Osteocyte (in vitro differentiated cells): ENCODE data around the gene BMP7. TPM values are rescaled to one million over a fixed set of nuclear protein-coding genes. Genes with fewer than 3 reads are reported as not detected.

ENCODE experiments used
- DNase-seq: peaks from one replicate; pipeline ENCODE4 v3.0.0; 2021; ENCODE audit warnings: mixed read lengths; ENCODE audit not compliant: unreplicated experiment; ENCODE audit errors: extremely low spot score
- H3K27ac Mint-ChIP-seq: one replicate; pipeline ENCODE4 v1.8.0; 2021; ENCODE audit warnings: mild to moderate bottlenecking, mixed read lengths; ENCODE audit not compliant: unreplicated experiment
- H3K27me3 Mint-ChIP-seq: one replicate; pipeline ENCODE4 v1.8.0; 2021; ENCODE audit warnings: mixed read lengths; ENCODE audit not compliant: unreplicated experiment
- H3K36me3 Mint-ChIP-seq: one replicate; pipeline ENCODE4 v1.8.0; 2021; ENCODE audit warnings: mixed read lengths; ENCODE audit not compliant: unreplicated experiment
- H3K4me1 Mint-ChIP-seq: one replicate; pipeline ENCODE4 v1.8.0; 2021; ENCODE audit warnings: mixed read lengths; ENCODE audit not compliant: unreplicated experiment
- H3K4me3 Mint-ChIP-seq: one replicate; pipeline ENCODE4 v1.8.0; 2021; ENCODE audit warnings: mild to moderate bottlenecking, moderate library complexity, mixed read lengths; ENCODE audit not compliant: unreplicated experiment
- H3K9me3 Mint-ChIP-seq: one replicate; pipeline ENCODE4 v1.8.0; 2021; ENCODE audit warnings: mixed read lengths; ENCODE audit not compliant: unreplicated experiment
- total RNA-seq: library from RNA; stranded (reverse); gene quantifications from 2 replicates; pipeline ENCODE4 v1.2.1, GENCODE V29; 2021
- TF ChIP-seq, protein P1 (sequence below): fragments of 200-600 bp; sonication (generic); IDR thresholded peaks from 2 replicates; pipeline ENCODE4 v1.5.0; 2021; ENCODE audit warnings: antibody characterized with exemption, mild to moderate bottlenecking, moderate library complexity

BMP7 gene
- total RNA-seq, 1 donor from 2014 or later = not detected

DNA sequence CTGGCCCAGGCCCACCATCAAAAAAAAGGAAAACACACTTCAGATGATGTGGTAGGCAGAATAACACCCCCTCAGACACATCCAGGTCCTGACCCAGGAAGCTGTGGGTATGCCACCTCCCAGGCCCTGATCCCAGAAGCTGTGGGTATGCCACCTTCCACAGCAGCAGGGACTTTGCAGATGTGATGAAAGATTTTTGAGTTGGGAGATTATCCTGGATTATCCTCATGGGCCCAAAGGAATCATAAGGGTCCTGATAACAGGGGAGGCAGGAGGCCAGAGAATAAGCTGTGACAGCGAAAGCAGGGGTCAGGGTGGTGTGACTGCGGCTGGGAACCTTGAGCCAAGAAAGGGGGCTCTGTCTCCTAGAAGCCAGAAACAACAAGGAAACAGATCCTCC, 55.0 kb downstream of the BMP7 start:
- peaks cover 26% of the 10 kb centered on the region for H3K27me3 Mint-ChIP-seq
- H3K4me3 Mint-ChIP-seq = no peak overlapping the region
- no peak for DNase-seq
- TF ChIP-seq, protein P1, sequence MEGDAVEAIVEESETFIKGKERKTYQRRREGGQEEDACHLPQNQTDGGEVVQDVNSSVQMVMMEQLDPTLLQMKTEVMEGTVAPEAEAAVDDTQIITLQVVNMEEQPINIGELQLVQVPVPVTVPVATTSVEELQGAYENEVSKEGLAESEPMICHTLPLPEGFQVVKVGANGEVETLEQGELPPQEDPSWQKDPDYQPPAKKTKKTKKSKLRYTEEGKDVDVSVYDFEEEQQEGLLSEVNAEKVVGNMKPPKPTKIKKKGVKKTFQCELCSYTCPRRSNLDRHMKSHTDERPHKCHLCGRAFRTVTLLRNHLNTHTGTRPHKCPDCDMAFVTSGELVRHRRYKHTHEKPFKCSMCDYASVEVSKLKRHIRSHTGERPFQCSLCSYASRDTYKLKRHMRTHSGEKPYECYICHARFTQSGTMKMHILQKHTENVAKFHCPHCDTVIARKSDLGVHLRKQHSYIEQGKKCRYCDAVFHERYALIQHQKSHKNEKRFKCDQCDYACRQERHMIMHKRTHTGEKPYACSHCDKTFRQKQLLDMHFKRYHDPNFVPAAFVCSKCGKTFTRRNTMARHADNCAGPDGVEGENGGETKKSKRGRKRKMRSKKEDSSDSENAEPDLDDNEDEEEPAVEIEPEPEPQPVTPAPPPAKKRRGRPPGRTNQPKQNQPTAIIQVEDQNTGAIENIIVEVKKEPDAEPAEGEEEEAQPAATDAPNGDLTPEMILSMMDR = no peak
- no peak overlapping the region for H3K27ac Mint-ChIP-seq
- H3K36me3 Mint-ChIP-seq = no peaks in the 10 kb centered on the region
- H3K9me3 Mint-ChIP-seq = peaks cover 7% of the 10 kb centered on the region
- peaks cover 16% of the 10 kb centered on the region for H3K4me1 Mint-ChIP-seq

DNA sequence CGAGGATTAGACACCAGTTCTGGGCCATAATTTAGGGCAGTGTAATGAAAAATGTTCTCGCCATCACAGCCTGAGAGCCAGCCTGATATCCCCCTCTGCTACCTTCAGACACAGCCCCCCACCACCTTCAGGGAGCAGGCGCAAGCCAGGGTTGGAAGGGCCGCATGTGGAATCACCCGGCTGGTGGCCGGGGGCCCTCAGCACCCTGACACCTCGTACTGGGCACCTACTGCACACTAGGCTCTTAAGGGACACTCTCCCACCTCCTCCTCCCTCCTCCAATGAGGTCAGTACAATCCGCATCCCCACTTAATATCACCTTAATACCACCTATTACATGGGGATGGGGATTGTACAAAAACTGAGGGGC, 55.5 kb downstream of the BMP7 start:
- TF ChIP-seq, protein P1 = no peak
- no peak for DNase-seq
- Mint-ChIP-seq H3K27me3 (peaks cover 28% of the 10 kb centered on the region), H3K4me3 (no peak overlapping the region), H3K9me3 (peaks cover 7% of the 10 kb centered on the region), H3K36me3 (no peaks in the 10 kb centered on the region), H3K27ac (no peak overlapping the region), H3K4me1 (peaks cover 16% of the 10 kb centered on the region)

- Mint-ChIP-seq H3K9me3 (peaks cover 7% of the 10 kb centered on the region), H3K36me3 (no peaks in the 10 kb centered on the region)
- DNase-seq = no peak
These were observed 56.2 kb downstream of the BMP7 start for GRCh38 chr20:57210054-57210910.

GRCh38 chr20:57209413-57209812, 57.0 kb downstream of the BMP7 start:
- no peak overlapping the region for H3K4me3 Mint-ChIP-seq
- no peak for DNase-seq
- H3K27me3 Mint-ChIP-seq = peaks cover 33% of the 10 kb centered on the region
- no peaks in the 10 kb centered on the region for H3K36me3 Mint-ChIP-seq
- H3K9me3 Mint-ChIP-seq = peaks cover 7% of the 10 kb centered on the region
- no peak overlapping the region for H3K27ac Mint-ChIP-seq
- peaks cover 16% of the 10 kb centered on the region for H3K4me1 Mint-ChIP-seq
- TF ChIP-seq, protein P1 = no peak

More at GRCh38 chr20:57210054-57210910, 56.2 kb downstream of the BMP7 start:
- Mint-ChIP-seq H3K4me1 (peaks cover 16% of the 10 kb centered on the region), H3K4me3 (no peak overlapping the region), H3K27me3 (peaks cover 31% of the 10 kb centered on the region), H3K27ac (no peak overlapping the region)
- TF ChIP-seq, protein P1 = no peak

DNA sequence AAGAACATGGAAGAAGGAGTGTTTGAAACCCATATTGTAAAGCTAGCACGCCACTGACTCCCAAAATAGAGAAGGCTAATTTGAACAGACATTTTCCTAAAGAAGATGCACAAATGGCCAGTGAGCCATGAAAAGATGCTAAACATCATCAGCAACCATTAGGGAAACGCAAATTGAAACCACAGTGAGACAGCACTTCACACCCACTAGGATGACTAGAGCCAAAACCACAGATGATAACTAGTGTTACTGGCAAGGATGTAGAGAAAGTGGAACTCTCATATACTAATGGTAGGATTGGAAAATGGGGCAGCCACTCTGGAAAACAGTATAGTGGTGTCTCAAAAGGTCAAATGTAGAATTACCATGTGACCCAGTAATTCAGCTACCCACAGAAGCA, 58.2 kb downstream of the BMP7 start:
- Mint-ChIP-seq H3K36me3 (no peaks in the 10 kb centered on the region), H3K27me3 (peaks cover 24% of the 10 kb centered on the region), H3K4me3 (no peak overlapping the region), H3K27ac (no peak overlapping the region), H3K9me3 (peaks cover 7% of the 10 kb centered on the region), H3K4me1 (peaks cover 16% of the 10 kb centered on the region)
- no peak for DNase-seq
- TF ChIP-seq, protein P1 = no peak
